T-cell (primary cell): Measurements from ENCODE around the gene CSF2. TPM values are rescaled to one million over a fixed set of nuclear protein-coding genes. Genes with fewer than 3 reads are reported as not detected.

ENCODE experiments used
- ATAC-seq, 4 experiments: fragments of 200-7000 bp in 3 of 4; fragments of 150-1000 bp in 1 of 4; cut with Tn5 transposase; replicated peaks in 1 of 4; 1 replicate in 3 of 4; 2 replicates in 1 of 4; pipeline ENCODE4 v1.10.0; 2021; ENCODE audit warnings: moderate library complexity in 3 of 4, mild to moderate bottlenecking in 2 of 4, moderate number of reproducible peaks in 1 of 4
- CTCF ChIA-PET, 2 donors: fragments of 300-600 bp; sonication (Branson Sonifier 250); formaldehyde crosslinking; loops; one replicate each; lab custom pipeline; 2022; ENCODE audit warnings: antibody characterized with exemption in 2 of 2; lab: Charles Lee
- POLR2A ChIA-PET, 2 donors: fragments of 300-600 bp; sonication (Branson Sonifier 250); formaldehyde crosslinking; loops; one replicate each; lab custom pipeline; 2022; ENCODE audit warnings: antibody characterized with exemption in 2 of 2; lab: Charles Lee
- DNase-seq, 35 experiments: peaks; one replicate each; pipeline versions ENCODE4 v3.0.0 to v3.0.0-alpha.2; 2013 to 2023
- H3K27ac ChIP-seq: one replicate; pipeline ENCODE4 v1.5.1; 2013; ENCODE audit warnings: low read length
- H3K27me3 ChIP-seq, 2 experiments: replicated peaks in 1 of 2; 1 replicate in 1 of 2; 2 replicates in 1 of 2; pipeline versions ENCODE4 v1.6.1 to v1.7.0; 2013; ENCODE audit warnings: low read length in 1 of 2, mixed read lengths in 1 of 2; ENCODE audit not compliant: control insufficient read depth in 2 of 2, insufficient read depth in 2 of 2; ENCODE audit errors: extremely low read depth in 1 of 2
- H3K36me3 ChIP-seq, 2 donors: 1 replicate in 1 of 2; 2 replicates in 1 of 2; pipeline versions ENCODE4 v1.6.1 to v1.7.0; 2013; ENCODE audit warnings: low read length in 1 of 2; ENCODE audit not compliant: control insufficient read depth in 2 of 2, insufficient read depth in 1 of 2; ENCODE audit errors: extremely low read depth in 1 of 2
- H3K4me1 ChIP-seq, 2 experiments: 1 replicate in 1 of 2; 2 replicates in 1 of 2; pipeline versions ENCODE4 v1.6.1 to v1.7.0; 2013; ENCODE audit warnings: low read length in 2 of 2, mixed read lengths in 1 of 2; ENCODE audit not compliant: insufficient read depth in 2 of 2, control insufficient read depth in 1 of 2; ENCODE audit errors: extremely low read depth in 1 of 2
- H3K4me3 ChIP-seq, 2 donors: 1 replicate in 1 of 2; 2 replicates in 1 of 2; pipeline versions ENCODE4 v1.5.1 to v1.7.0; 2013; ENCODE audit warnings: mild to moderate bottlenecking in 2 of 2, low read length in 1 of 2, moderate library complexity in 1 of 2; ENCODE audit not compliant: control insufficient read depth in 1 of 2; ENCODE audit errors: extremely low read depth in 1 of 2
- H3K9me3 ChIP-seq: 2 replicates; pipeline ENCODE4 v1.7.0; 2013
- H3K27ac Mint-ChIP-seq, 2 donors: one replicate each; pipeline ENCODE4 v1.8.0; 2020 to 2021; ENCODE audit warnings: mild to moderate bottlenecking in 2 of 2, mixed read lengths in 2 of 2
- H3K27me3 Mint-ChIP-seq, 2 donors: one replicate each; pipeline ENCODE4 v1.8.0; 2021 to 2022; ENCODE audit warnings: mixed read lengths in 2 of 2
- H3K36me3 Mint-ChIP-seq: one replicate; pipeline ENCODE4 v1.8.0; 2021; ENCODE audit warnings: mixed read lengths
- H3K4me1 Mint-ChIP-seq, 3 donors: one replicate each; pipeline ENCODE4 v1.8.0; 2020 to 2022; ENCODE audit warnings: mixed read lengths in 3 of 3, mild to moderate bottlenecking in 1 of 3
- H3K4me3 Mint-ChIP-seq, 3 donors: one replicate each; pipeline ENCODE4 v1.8.0; 2020 to 2022; ENCODE audit warnings: mild to moderate bottlenecking in 3 of 3, mixed read lengths in 3 of 3, moderate library complexity in 3 of 3
- H3K9me3 Mint-ChIP-seq, 3 donors: one replicate each; pipeline ENCODE4 v1.8.0; 2020 to 2022; ENCODE audit warnings: mixed read lengths in 3 of 3
- WGBS: methylation state at CpG from one replicate; pipeline ENCODE4 v1.1.5; 2013; ENCODE audit warnings: missing lambda C conversion rate; ENCODE audit not compliant: insufficient coverage; 5-methylcytosine and 5-hydroxymethylcytosine counted together
- total RNA-seq, 35 experiments: library from RNA in 6 of 35; stranded (reverse) in 6 of 35; fragments of 120-200 nt in 1 of 35; gene quantifications; one replicate each; pipeline versions ENCODE4 v1.2.1 to v1.2.4 and lab custom pipeline; 2013 to 2026

The CSF2 gene
- total RNA-seq, 5 donors from 2014 or later (not counting 1 experiment from before 2014, with no cell fraction given) = 0.89 TPM; not detected in 4

DNA sequence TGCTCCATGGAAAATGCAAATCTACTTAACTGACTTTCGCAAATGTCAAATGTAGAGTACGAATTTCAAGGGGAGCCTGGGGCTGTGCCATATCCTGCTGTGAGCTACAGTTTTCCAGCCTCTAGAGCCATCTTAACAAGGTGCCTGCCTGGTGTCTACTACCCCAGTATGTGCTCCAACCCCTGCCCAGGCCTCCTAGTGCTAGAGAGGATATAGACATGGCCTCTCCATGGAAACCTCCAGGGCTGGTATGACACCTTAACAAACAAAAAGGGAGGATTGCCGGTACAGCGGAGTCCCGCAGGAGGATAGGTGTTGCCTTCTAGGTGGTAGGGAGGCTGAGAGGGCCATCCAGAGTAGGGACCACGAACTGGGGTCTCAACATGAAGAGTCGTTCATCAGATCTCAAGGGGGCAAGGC is 26.7 kb upstream of the CSF2 start:
- H3K36me3 Mint-ChIP-seq = no peaks in the 10 kb centered on the region
- Histone ChIP-seq H3K27ac (no peak overlapping the region), H3K36me3 (no peaks in the 10 kb centered on the region), H3K27me3 (peaks cover 0 to 30% of the 10 kb centered on the region in 2 experiments), H3K4me3 (no peak overlapping the region), H3K9me3 (no peaks in the 10 kb centered on the region), H3K4me1 (no peaks in the 10 kb centered on the region)
- 88% methylated on average over 6 of the region's 7 CpGs for WGBS
- POLR2A ChIA-PET = no interaction called here
- H3K9me3 Mint-ChIP-seq = peaks cover 0 to 2% (median 0%) of the 10 kb centered on the region in 3 donors
- peaks cover 7 to 12% of the 10 kb centered on the region in 2 donors for H3K27me3 Mint-ChIP-seq
- no peak overlapping the region for H3K27ac Mint-ChIP-seq
- DNase-seq (peak in 2 of 35 experiments; percentile 3 to 10), ATAC-seq (no peak)
- CTCF ChIA-PET = interaction anchor here in 1 of 2 donors (0.5 kb wide), 1 partner anchor 764 kb away, joined by 5 read pairs; no protein-coding TSS in a partner anchor
- no peak overlapping the region for H3K4me3 Mint-ChIP-seq
- no peaks in the 10 kb centered on the region for H3K4me1 Mint-ChIP-seq

DNA sequence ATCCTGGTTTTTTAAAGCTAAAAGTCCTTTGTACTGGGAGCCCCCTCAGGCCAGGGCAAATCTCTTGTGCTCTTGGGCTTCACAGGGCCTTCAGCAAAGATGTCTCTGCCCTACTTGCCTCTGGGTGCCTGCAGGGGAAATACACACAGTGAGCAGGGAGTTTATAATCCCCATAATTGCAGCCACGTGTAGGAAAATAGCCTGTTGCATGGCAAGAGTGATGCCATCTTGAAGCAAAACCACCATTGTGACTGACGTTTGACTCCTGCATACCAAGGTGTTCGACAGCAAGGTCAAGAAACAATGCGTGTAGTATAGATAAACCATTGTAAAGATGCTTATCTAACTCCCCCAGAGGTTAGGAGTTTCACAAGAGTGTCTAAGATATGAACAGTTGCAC is 24.5 kb upstream of the CSF2 start:
- no peak overlapping the region for H3K27ac ChIP-seq
- no peak overlapping the region for H3K27ac Mint-ChIP-seq
- H3K4me3 Mint-ChIP-seq = no peak overlapping the region
- peaks cover 0 to 6% (median 2%) of the 10 kb centered on the region in 3 donors for H3K4me1 Mint-ChIP-seq
- no peak for ATAC-seq
- DNase-seq = peak in 1 of 35 experiments; percentile 5
- no peaks in the 10 kb centered on the region for H3K36me3 ChIP-seq
- no peaks in the 10 kb centered on the region for H3K9me3 ChIP-seq
- ChIA-PET POLR2A (no interaction called here), CTCF (no interaction called here)
- no peak overlapping the region for H3K4me3 ChIP-seq
- H3K4me1 ChIP-seq = peaks cover 0 to under 1% of the 10 kb centered on the region in 2 experiments
- peaks cover 1 to 6% of the 10 kb centered on the region in 2 donors for H3K27me3 Mint-ChIP-seq
- H3K36me3 Mint-ChIP-seq = no peaks in the 10 kb centered on the region
- 55% methylated on average over 2 of the region's 4 CpGs for WGBS
- peaks cover 0 to 19% of the 10 kb centered on the region in 2 experiments for H3K27me3 ChIP-seq
- no peaks in the 10 kb centered on the region for H3K9me3 Mint-ChIP-seq

DNA sequence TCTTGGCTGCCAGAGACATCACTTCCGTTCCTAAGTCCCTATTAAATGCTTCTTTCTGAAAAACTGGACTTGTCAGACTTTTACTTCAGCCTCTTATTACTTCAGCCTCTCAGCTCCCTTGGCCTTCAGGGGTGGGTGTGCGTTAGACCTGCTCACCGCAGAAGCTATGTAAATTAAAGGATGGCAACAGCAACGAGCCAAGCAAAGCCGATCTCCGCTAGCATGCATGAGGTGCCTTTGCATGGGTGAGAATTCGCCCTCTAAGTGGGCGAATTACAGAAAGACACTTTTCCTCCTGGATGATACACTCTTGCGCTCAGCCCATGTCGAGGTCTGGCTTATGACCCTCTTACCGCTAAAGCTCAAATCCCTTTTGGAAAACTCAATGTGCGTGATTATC is 24.0 kb upstream of the CSF2 start:
- Histone ChIP-seq H3K4me1 (peaks cover 0 to 5% of the 10 kb centered on the region in 2 experiments), H3K27ac (no peak overlapping the region), H3K9me3 (no peaks in the 10 kb centered on the region), H3K27me3 (peaks cover 0 to 17% of the 10 kb centered on the region in 2 experiments), H3K36me3 (no peaks in the 10 kb centered on the region), H3K4me3 (no peak overlapping the region)
- ChIA-PET POLR2A (no interaction called here), CTCF (interaction anchor here in 1 of 2 donors (0.7 kb wide), 1 partner anchor 11 kb away, joined by 3 read pairs; the partner anchor contains the start of gene IL3)
- no peak overlapping the region for H3K27ac Mint-ChIP-seq
- H3K36me3 Mint-ChIP-seq = no peaks in the 10 kb centered on the region
- H3K4me1 Mint-ChIP-seq = peaks cover 3 to 10% (median 7%) of the 10 kb centered on the region in 3 donors
- no peak for ATAC-seq
- no peak for DNase-seq
- H3K27me3 Mint-ChIP-seq = peaks cover 0 to 3% of the 10 kb centered on the region in 2 donors
- 98% methylated on average over 8 of the region's 12 CpGs for WGBS
- H3K4me3 Mint-ChIP-seq = no peak overlapping the region
- H3K9me3 Mint-ChIP-seq = no peaks in the 10 kb centered on the region

DNA sequence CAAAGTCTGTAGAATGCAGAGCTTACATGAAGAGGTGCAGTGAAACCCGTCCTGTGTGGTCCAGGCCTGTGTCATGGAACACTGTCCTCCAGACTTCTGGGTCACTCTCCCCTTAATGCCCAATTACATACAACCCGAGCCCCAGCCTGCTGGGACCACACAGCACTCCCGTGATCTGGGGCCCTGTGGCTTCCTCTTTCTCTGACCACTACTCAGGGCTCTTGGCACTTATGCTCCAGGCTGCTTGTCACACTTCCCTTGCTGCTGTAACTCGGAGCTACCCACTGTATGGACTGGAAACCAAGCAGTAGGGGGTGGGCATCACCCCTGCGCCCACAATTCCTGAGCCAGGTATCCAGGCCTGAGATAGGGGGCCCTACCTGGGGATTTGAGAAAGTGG is 23.5 kb upstream of the CSF2 start:
- H3K36me3 ChIP-seq = no peaks in the 10 kb centered on the region
- DNase-seq (peak in 2 of 35 experiments; percentile 3 to 7), ATAC-seq (no peak)
- peaks cover 0 to 17% of the 10 kb centered on the region in 2 experiments for H3K27me3 ChIP-seq
- H3K9me3 ChIP-seq = no peaks in the 10 kb centered on the region
- no peak overlapping the region for H3K4me3 ChIP-seq
- 50% methylated on average over 5 of the region's 5 CpGs for WGBS
- CTCF ChIA-PET = interaction anchor here in 1 of 2 donors (0.7 kb wide), 1 partner anchor 11 kb away, joined by 3 read pairs; the partner anchor contains the start of gene IL3
- no peak overlapping the region for H3K27ac Mint-ChIP-seq
- POLR2A ChIA-PET = no interaction called here
- H3K36me3 Mint-ChIP-seq = no peaks in the 10 kb centered on the region
- H3K4me3 Mint-ChIP-seq = no peak overlapping the region
- H3K27me3 Mint-ChIP-seq = peaks cover 0 to 3% of the 10 kb centered on the region in 2 donors
- H3K4me1 ChIP-seq = peaks cover 0 to 10% of the 10 kb centered on the region in 2 experiments
- H3K9me3 Mint-ChIP-seq = no peaks in the 10 kb centered on the region
- peaks cover 9 to 12% (median 11%) of the 10 kb centered on the region in 3 donors for H3K4me1 Mint-ChIP-seq
- no peak overlapping the region for H3K27ac ChIP-seq

DNA sequence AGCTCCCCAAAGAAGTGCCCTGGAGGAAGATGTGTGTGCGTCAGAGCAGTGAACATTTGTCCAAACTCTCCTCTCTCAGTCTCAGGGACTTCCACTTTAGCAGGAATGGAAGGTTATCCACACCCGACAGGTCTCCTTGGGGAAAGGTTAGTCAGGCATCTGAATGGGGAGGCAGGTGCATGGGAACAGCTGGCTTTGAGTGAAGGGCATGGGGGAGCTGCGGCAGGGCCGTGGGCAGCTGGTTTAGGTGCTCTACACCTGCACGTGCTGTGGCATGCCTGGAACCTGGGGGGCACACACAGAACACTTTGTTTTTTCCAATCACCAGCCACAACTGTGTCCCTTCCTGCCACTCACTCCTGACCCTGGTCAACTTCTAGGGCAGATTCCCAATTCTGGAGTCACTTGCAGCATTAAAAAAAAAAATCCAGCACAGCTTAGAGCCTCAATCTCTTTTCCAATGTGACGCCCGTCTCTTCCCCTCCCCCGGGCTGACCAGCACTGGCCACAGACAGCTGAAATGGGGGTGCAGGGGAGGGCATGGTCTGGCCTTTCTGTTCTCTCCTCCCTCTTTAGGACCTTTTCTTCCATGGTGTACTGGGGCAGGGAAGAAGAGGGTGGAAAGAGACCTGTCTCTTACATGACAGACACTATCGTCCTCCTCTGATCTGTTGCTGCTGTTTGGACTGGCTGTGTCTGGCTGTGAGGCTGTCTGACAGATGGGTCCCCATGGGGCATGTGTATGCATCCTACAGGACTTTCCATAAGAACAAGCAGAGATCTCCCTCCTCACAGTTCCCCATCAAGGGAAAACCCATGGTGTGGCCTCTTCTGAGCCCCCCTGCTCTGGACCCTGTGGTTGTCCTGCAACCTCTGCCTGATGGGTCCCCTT is 22.7 kb upstream of the CSF2 start:
- DNase-seq (peak in 2 of 35 experiments; percentile 3 to 9), ATAC-seq (no peak)
- ChIA-PET POLR2A (no interaction called here), CTCF (interaction anchor here in 1 of 2 donors (0.5 kb wide), 1 partner anchor 521 kb away, joined by 4 read pairs; no protein-coding TSS in a partner anchor)
- Histone ChIP-seq H3K4me3 (no peak overlapping the region), H3K36me3 (no peaks in the 10 kb centered on the region), H3K27me3 (peaks cover 0 to 17% of the 10 kb centered on the region in 2 experiments), H3K4me1 (peaks cover 0 to 17% of the 10 kb centered on the region in 2 experiments), H3K9me3 (no peaks in the 10 kb centered on the region), H3K27ac (no peak overlapping the region)
- no peak overlapping the region for H3K4me3 Mint-ChIP-seq
- peaks cover 16 to 20% (median 17%) of the 10 kb centered on the region in 3 donors for H3K4me1 Mint-ChIP-seq
- H3K27ac Mint-ChIP-seq = no peak overlapping the region
- H3K27me3 Mint-ChIP-seq = peaks cover 0 to 3% of the 10 kb centered on the region in 2 donors
- H3K9me3 Mint-ChIP-seq = no peaks in the 10 kb centered on the region
- no peaks in the 10 kb centered on the region for H3K36me3 Mint-ChIP-seq
- WGBS = 72% methylated on average over 3 of the region's 9 CpGs

DNA sequence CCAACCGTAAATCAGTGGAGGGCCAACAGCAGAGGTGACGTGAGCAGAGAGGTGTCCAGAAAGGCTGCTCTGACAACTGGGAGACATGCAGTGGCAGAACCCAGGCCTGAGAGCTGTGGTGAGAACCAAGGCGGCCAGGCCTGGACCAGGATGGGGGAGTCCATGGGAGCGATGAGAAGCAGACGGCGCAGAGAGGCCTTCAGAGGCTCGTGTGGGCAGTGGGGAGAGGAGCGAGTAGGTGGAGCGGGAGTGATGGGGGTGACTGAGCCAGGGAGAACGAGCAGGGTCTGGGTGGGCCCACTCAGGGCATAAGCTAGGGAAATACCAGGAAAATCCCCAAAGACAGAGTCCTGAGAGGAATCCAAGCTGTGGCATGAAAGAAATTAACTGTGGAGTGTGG is 21.1 kb upstream of the CSF2 start:
- POLR2A ChIA-PET = interaction anchor here (0.6 to 0.7 kb wide), 2 partner anchors 144 to 500 kb away, joined by 3 read pairs; no protein-coding TSS in a partner anchor
- H3K27ac ChIP-seq = no peak overlapping the region
- Mint-ChIP-seq H3K4me3 (no peak overlapping the region), H3K27me3 (peaks cover 0 to 3% of the 10 kb centered on the region in 2 donors), H3K4me1 (peaks cover 32 to 36% (median 32%) of the 10 kb centered on the region in 3 donors), H3K9me3 (no peaks in the 10 kb centered on the region), H3K27ac (no peak overlapping the region), H3K36me3 (no peaks in the 10 kb centered on the region)
- CTCF ChIA-PET = no interaction called here
- ATAC-seq = no peak
- peaks cover 0 to 34% of the 10 kb centered on the region in 2 experiments for H3K4me1 ChIP-seq
- 81% methylated on average over 9 of the region's 10 CpGs for WGBS
- no peak overlapping the region for H3K4me3 ChIP-seq
- H3K36me3 ChIP-seq = no peaks in the 10 kb centered on the region
- no peaks in the 10 kb centered on the region for H3K9me3 ChIP-seq
- DNase-seq = peak in 1 of 35 experiments; percentile 10
- peaks cover 0 to 17% of the 10 kb centered on the region in 2 experiments for H3K27me3 ChIP-seq
